ENCODE data around the gene CR1. TPM values are rescaled to one million over a fixed set of nuclear protein-coding genes. Genes with fewer than 3 reads are reported as not detected.
A peak's percentile ranks its signal among the peaks of the same experiment; 100 is the strongest.
"Not testable (repeated sequence)": the region's sequence is repeated elsewhere in the genome, so short reads cannot be mapped to it uniquely, and the experiment has no call there.

CR1 gene
- polyA plus RNA-seq, 3 donors from 2014 or later, result 0.32 to 0.39 TPM; not detected in 1

DNA sequence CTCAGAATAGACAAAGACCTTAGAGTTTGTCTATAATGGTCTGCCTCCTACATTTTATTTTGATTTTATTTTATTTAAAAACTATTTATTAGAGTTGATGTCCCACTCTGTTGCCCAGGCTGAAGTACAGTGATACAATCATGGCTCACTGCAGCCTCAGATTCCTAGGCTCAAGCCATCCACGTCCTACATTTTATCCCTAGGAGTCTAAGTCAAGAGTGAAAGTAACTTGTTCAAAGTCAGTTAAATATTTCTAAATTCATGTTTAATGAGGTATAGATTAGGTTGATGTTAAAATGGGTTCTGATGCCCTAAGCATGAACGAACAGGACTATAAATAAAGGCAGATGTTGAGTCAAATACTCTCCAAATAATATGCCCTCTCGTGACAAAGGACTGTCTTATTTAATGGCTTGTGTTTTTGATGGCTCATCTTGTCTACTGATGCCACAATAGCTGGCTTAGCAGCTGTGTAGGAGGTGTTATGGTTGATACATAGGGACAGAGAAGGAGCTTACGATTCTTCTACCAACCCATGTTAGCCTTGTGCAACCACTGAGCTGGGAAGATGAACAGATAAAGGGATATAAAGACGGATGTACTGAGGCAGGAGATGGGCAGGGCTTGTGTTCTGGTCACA is 83.0 kb downstream of the CR1 start:
- Mint-ChIP-seq H3K4me1 (peaks cover 0 to 8% of the 10 kb centered on the region in 2 donors), H3K27ac (no peak overlapping the region), H3K27me3 (ENCODE audit: low read depth in 3 of 3) (peaks cover 0 to 7% (median 0%) of the 10 kb centered on the region in 3 donors), H3K9me3 (peaks cover 0 to 1% (median 0%) of the 10 kb centered on the region in 6 donors), H3K4me3 (no peak overlapping the region), H3K36me3 (no peaks in the 10 kb centered on the region)
- no peak for DNase-seq

GRCh38 chr1:207579436-207579799 is 83.5 kb downstream of the CR1 start:
- H3K27me3 Mint-ChIP-seq (ENCODE audit: low read depth in 3 of 3), result peaks cover 0 to 7% (median 0%) of the 10 kb centered on the region in 3 donors
- peaks cover 0 to 1% (median 0%) of the 10 kb centered on the region in 6 donors for H3K9me3 Mint-ChIP-seq
- no peak overlapping the region for H3K27ac Mint-ChIP-seq
- peaks cover 0 to 8% of the 10 kb centered on the region in 2 donors for H3K4me1 Mint-ChIP-seq
- H3K4me3 Mint-ChIP-seq, result no peak overlapping the region
- H3K36me3 Mint-ChIP-seq, result no peaks in the 10 kb centered on the region
- peak; percentile 18 to 32 (median 32) for DNase-seq

GRCh38 chr1:207581496-207582153 is 85.7 kb downstream of the CR1 start:
- Mint-ChIP-seq H3K36me3 (no peaks in the 10 kb centered on the region), H3K4me1 (peaks cover 0 to 8% of the 10 kb centered on the region in 2 donors), H3K9me3 (peaks cover 0 to 1% (median 0%) of the 10 kb centered on the region in 6 donors), H3K27me3 (ENCODE audit: low read depth in 3 of 3) (peaks cover 0 to 5% (median 0%) of the 10 kb centered on the region in 3 donors), H3K4me3 (no peak overlapping the region), H3K27ac (no peak overlapping the region)
- DNase-seq, result no peak

GRCh38 chr1:207589506-207589905 is 93.5 kb downstream of the CR1 start:
- H3K4me1 Mint-ChIP-seq, DNase-seq, H3K4me3 Mint-ChIP-seq, H3K36me3 Mint-ChIP-seq, H3K9me3 Mint-ChIP-seq, H3K27ac Mint-ChIP-seq: not testable (repeated sequence)
- H3K27me3 Mint-ChIP-seq (ENCODE audit: low read depth in 3 of 3), result peaks cover 5 to 38% (median 16%) of the 10 kb centered on the region in 3 donors

DNA sequence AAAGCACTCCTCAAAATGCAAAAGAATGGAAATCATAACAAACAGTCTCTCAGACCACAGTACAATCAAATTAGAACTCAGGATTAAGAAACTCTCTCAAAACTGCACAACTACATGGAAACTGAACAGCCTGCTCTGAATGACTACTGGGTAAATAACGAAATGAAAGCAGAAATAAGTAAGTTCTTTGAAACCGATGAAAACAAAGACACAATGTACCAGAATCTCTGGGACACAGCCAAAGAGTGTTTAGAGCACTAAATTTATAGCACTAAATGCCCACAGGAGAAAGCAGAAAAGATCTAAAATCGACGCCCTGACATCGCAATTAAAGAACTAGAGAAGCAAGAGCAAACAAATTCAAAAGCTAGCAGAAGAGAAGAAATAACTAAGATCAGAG is 95.2 kb downstream of the CR1 start:
- DNase-seq, H3K4me3 Mint-ChIP-seq, H3K27ac Mint-ChIP-seq, H3K9me3 Mint-ChIP-seq, H3K4me1 Mint-ChIP-seq, H3K36me3 Mint-ChIP-seq: not testable (repeated sequence)
- H3K27me3 Mint-ChIP-seq (ENCODE audit: low read depth in 3 of 3), result peaks cover 5 to 35% (median 20%) of the 10 kb centered on the region in 3 donors

DNA sequence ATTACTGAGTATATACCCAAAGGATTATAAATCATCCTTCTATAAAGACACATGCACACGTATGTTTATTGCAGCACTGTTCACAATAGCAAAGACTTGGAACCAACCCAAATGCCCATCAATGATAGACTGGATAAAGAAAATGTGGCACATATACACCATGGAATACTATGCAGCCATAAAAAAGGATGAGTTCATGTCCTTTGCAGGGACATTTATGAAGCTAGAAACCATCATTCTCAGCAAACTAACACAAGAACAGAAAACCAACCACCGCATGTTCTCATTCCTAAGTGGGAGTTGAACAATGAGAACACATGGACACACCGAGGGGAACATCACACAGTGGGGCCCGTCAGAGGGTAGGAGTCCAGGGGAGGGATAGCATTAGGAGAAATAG is 98.1 kb downstream of the CR1 start:
- H3K4me3 Mint-ChIP-seq, H3K36me3 Mint-ChIP-seq, H3K27ac Mint-ChIP-seq, DNase-seq, H3K9me3 Mint-ChIP-seq, H3K4me1 Mint-ChIP-seq: not testable (repeated sequence)
- H3K27me3 Mint-ChIP-seq (ENCODE audit: low read depth in 3 of 3), result peaks cover 3 to 27% (median 22%) of the 10 kb centered on the region in 3 donors

GRCh38 chr1:207603777-207604176 is 107.8 kb downstream of the CR1 start:
- H3K4me1 Mint-ChIP-seq, result no peaks in the 10 kb centered on the region
- no peak overlapping the region for H3K4me3 Mint-ChIP-seq
- no peak for DNase-seq
- H3K27me3 Mint-ChIP-seq (ENCODE audit: low read depth in 3 of 3), result peaks cover 5 to 8% (median 6%) of the 10 kb centered on the region in 3 donors
- no peaks in the 10 kb centered on the region for H3K9me3 Mint-ChIP-seq
- H3K27ac Mint-ChIP-seq, result no peak overlapping the region
- no peaks in the 10 kb centered on the region for H3K36me3 Mint-ChIP-seq

GRCh38 chr1:207605444-207606361 is 109.7 kb downstream of the CR1 start:
- H3K36me3 Mint-ChIP-seq, result no peaks in the 10 kb centered on the region
- H3K4me3 Mint-ChIP-seq, result no peak overlapping the region
- H3K4me1 Mint-ChIP-seq, result no peaks in the 10 kb centered on the region
- H3K9me3 Mint-ChIP-seq, result no peaks in the 10 kb centered on the region
- H3K27me3 Mint-ChIP-seq (ENCODE audit: low read depth in 3 of 3), result peaks cover 3 to 8% (median 6%) of the 10 kb centered on the region in 3 donors
- no peak for DNase-seq
- H3K27ac Mint-ChIP-seq, result no peak overlapping the region

DNA sequence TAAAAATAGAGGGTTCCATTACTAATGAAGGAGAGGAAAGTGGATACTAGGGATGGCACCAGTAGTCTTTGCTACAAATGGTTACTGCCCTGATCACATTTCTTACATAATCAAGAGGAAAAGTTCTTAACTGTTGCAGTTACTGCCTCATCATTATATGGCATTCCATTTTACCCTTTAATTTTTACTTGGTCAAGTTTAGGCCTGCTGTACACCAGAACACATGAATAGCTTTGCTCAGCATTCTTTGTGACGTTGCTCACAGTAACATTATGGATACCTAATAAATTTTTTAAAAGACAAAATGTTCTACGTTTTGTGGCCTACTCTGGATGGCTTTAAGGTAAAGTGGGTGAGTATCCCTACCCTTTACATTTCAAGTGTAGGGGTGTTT is 110.4 kb downstream of the CR1 start:
- H3K36me3 Mint-ChIP-seq, result no peaks in the 10 kb centered on the region
- H3K27me3 Mint-ChIP-seq (ENCODE audit: low read depth in 3 of 3), result peaks cover 3 to 12% (median 6%) of the 10 kb centered on the region in 3 donors
- DNase-seq, result no peak
- H3K4me3 Mint-ChIP-seq, result no peak overlapping the region
- peaks cover 0 to 1% (median 0%) of the 10 kb centered on the region in 6 donors for H3K9me3 Mint-ChIP-seq
- H3K27ac Mint-ChIP-seq, result no peak overlapping the region
- H3K4me1 Mint-ChIP-seq, result no peaks in the 10 kb centered on the region

- Mint-ChIP-seq H3K36me3 (no peaks in the 10 kb centered on the region), H3K27ac (no peak overlapping the region), H3K27me3 (ENCODE audit: low read depth in 3 of 3) (peaks cover 0 to 11% (median 2%) of the 10 kb centered on the region in 3 donors), H3K4me1 (no peaks in the 10 kb centered on the region), H3K4me3 (no peak overlapping the region), H3K9me3 (peaks cover 0 to 4% (median 0%) of the 10 kb centered on the region in 6 donors)
- no peak for DNase-seq
These were observed 116.8 kb downstream of the CR1 start for GRCh38 chr1:207612762-207613161.

DNA sequence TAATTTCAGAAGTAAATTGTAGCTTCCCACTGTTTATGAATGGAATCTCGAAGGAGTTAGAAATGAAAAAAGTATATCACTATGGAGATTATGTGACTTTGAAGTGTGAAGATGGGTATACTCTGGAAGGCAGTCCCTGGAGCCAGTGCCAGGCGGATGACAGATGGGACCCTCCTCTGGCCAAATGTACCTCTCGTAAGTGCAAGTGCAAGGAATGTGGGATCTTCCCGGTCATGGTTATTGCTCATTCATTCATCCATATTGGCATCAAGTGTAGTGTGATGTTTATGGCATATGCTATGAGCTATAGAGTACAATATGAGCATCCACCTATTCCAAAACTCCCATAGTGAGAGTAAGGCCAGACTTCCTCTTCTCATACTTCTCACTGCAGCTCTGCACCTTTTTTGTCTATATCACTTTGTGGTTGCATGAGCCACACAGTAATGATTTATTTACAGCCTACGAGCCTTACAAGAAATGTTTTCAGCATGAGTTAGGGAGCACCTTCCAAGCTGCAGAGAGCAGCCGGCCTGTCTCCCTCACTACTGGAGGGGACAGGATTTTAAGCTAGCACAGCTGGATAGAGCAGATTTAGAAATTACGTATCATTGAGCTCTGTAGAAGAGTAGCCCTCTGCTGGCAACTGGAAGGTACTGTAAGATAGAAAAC is 124.0 kb downstream of the CR1 start:
- DNase-seq, result peak; percentile 3 to 21 (median 10)
- no peaks in the 10 kb centered on the region for H3K4me1 Mint-ChIP-seq
- no peak overlapping the region for H3K27ac Mint-ChIP-seq
- peaks cover 0 to 2% (median 0%) of the 10 kb centered on the region in 3 donors for H3K27me3 Mint-ChIP-seq (ENCODE audit: low read depth in 3 of 3)
- no peaks in the 10 kb centered on the region for H3K9me3 Mint-ChIP-seq
- H3K4me3 Mint-ChIP-seq, result no peak overlapping the region
- no peaks in the 10 kb centered on the region for H3K36me3 Mint-ChIP-seq

DNA sequence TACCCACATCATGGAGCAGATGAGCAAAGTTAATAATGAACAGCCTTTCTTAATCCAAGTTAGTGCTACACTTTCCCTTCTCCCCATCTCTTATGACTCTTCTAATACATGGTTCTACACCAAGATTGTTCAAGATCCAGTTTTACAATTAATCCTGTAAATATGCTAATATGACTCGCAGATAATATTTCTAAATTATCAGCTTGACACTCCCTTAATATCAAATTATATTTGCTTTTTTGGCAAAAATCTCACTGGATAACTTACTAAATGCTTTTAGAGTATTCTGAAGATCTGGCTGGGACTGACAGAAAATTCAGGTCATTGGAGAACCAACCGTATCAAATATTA is 124.6 kb downstream of the CR1 start:
- Mint-ChIP-seq H3K27ac (no peak overlapping the region), H3K27me3 (ENCODE audit: low read depth in 3 of 3) (peaks cover 0 to 2% (median 0%) of the 10 kb centered on the region in 3 donors), H3K4me1 (no peaks in the 10 kb centered on the region), H3K9me3 (no peaks in the 10 kb centered on the region), H3K4me3 (no peak overlapping the region), H3K36me3 (no peaks in the 10 kb centered on the region)
- no peak for DNase-seq

GRCh38 chr1:207625504-207626071 is 129.6 kb downstream of the CR1 start:
- not testable (repeated sequence) for H3K36me3 Mint-ChIP-seq; DNase-seq; H3K27ac Mint-ChIP-seq; H3K4me1 Mint-ChIP-seq; H3K27me3 Mint-ChIP-seq (ENCODE audit: low read depth in 3 of 3); H3K4me3 Mint-ChIP-seq; H3K9me3 Mint-ChIP-seq

All from immature natural killer cell (primary cell).